ENCODE results near the gene GPR17.

Gene GPR17

DNA sequence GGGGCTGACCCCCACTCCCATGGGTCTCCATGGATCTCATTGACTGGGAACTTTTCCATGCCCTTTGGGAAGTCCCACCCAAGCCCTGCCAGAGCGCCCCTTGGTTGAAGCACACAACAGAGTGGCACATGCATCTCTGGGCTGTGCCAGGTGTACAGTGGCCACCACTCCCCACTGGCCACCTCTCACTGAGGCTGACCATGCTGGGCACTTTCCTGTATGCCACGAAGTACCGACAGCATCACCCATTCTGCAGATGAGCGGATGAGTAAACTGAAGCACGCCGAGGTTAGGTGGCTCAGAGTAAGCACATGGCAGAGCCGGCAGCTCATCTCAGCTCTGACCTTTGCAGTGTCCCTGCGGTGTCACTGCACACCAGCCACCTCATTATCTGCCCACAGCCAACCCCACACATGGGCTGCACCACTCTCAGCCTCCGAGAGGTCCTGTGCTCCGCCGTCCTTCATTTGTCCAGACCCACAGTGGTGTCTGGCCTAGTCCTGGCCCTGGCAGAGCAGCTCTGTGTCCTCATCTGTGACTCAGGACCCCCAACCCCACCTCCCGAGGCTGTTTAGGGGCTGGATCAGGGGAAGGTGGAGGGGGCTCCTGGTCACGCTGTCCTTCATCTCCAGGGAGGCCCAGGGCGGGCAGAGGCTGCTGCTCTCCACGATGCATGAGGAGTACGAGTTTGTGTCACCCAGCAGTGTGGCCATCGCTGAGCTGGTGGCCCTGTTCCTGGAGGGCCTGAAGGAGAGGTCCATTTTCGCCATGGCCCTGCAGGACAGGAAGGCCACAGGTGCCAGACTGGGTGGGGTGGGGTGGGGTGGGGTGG lies 18.0 kb upstream of the GPR17 start:
- no peak overlapping the region for H4K91ac ChIP-seq (ENCODE audit: low read depth, low read length)
- no peaks in the 10 kb centered on the region for H3K27me3 ChIP-seq (ENCODE audit: insufficient read depth, low read length)
- H2BK12ac ChIP-seq (ENCODE audit: low read length) = no peak overlapping the region
- no peak overlapping the region for H2AK5ac ChIP-seq (ENCODE audit: low read length)
- no peak for DNase-seq
- H3K18ac ChIP-seq (ENCODE audit: low read length) = no peak overlapping the region
- no peaks in the 10 kb centered on the region for H3K36me3 ChIP-seq (ENCODE audit: control insufficient read depth in 1 of 2, insufficient read depth in 2 of 2, low read length in 2 of 2)
- H3K23ac ChIP-seq (ENCODE audit: low read length) = no peak overlapping the region
- no peak overlapping the region for H3K14ac ChIP-seq (ENCODE audit: low read length)
- H3K9ac ChIP-seq (ENCODE audit: low read length) = no peak overlapping the region
- H3K79me1 ChIP-seq (ENCODE audit: low read length) = no peaks in the 10 kb centered on the region
- no peak overlapping the region for H2BK5ac ChIP-seq (ENCODE audit: low read depth, low read length, poor library complexity)
- H3K9me3 ChIP-seq (ENCODE audit: insufficient read depth, low read depth, low read length) = peaks cover 5% of the 10 kb centered on the region
- H3K4me1 ChIP-seq (ENCODE audit: control insufficient read depth in 1 of 2, insufficient read depth in 2 of 2, low read length in 2 of 2) = peaks cover 0 to 2% of the 10 kb centered on the region in 2 experiments
- H3K4ac ChIP-seq (ENCODE audit: low read depth, low read length) = no peak overlapping the region
- H3K4me2 ChIP-seq (ENCODE audit: low read length) = no peak overlapping the region
- H4K8ac ChIP-seq (ENCODE audit: low read depth, low read length) = no peak overlapping the region
- H2BK120ac ChIP-seq (ENCODE audit: insufficient read depth, low read length, poor library complexity) = no peak overlapping the region
- no CpG with 5 or more reads among the region's 18 CpGs for WGBS (ENCODE audit: extremely low coverage, insufficient coverage, insufficient read length)
- no peak overlapping the region for H3K27ac ChIP-seq (ENCODE audit: low read depth, low read length)
- no peak overlapping the region for H2AFZ ChIP-seq (ENCODE audit: insufficient read depth, low read length, poor library complexity)
- no peaks in the 10 kb centered on the region for H3K79me2 ChIP-seq (ENCODE audit: control insufficient read depth, insufficient read depth, low read length, poor library complexity)
- H3K4me3 ChIP-seq (ENCODE audit: low read depth, low read length) = no peak overlapping the region
- H4K12ac ChIP-seq (ENCODE audit: low read depth, low read length) = no peak overlapping the region

DNA sequence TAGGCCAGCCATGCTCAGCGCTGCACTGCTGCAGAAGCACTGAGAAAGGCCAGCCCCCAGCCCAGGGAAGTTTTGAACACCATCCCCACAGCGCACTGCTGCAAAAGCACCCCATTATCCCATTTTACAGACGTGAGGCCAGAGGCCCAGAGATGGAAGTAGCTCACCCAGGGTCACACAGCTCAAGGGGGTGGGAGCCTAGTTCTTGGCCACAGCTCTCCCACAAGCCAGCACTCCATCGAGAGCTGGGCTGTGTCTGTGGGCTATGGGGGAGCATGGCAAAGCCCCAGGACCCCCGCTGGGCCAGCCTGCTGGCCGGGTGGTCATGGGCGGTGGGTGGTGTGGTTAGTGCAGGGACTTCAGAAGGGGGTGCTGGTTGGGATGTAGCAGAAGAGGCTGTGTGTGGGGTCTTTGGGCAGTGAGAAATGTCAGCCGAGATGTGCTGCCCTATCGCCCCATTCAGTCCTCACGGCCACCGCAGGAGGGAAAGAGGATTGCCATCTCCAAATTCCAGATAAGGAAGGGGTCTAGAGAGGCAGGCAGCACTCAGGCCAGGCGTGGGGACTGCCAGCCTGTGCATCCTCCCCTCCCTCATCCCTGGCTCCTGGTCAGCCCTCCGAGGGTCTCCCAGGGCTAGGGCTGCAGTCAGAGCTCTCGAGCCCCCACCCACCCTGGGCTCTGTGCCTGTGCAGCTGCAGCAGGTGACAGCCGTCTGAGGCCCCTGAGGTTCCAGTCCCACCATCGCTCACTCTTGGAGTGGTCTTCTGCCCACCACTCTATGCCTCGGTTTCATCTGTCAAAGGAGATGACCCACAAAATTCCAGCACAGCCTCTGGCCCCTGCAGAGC lies 17.0 kb upstream of the GPR17 start:
- no peak overlapping the region for H4K8ac ChIP-seq (ENCODE audit: low read depth, low read length)
- H3K79me2 ChIP-seq (ENCODE audit: control insufficient read depth, insufficient read depth, low read length, poor library complexity) = no peaks in the 10 kb centered on the region
- no peaks in the 10 kb centered on the region for H3K4me1 ChIP-seq (ENCODE audit: control insufficient read depth in 1 of 2, insufficient read depth in 2 of 2, low read length in 2 of 2)
- H3K4me2 ChIP-seq (ENCODE audit: low read length) = no peak overlapping the region
- no peak overlapping the region for H3K27ac ChIP-seq (ENCODE audit: low read depth, low read length)
- no peak overlapping the region for H2AK5ac ChIP-seq (ENCODE audit: low read length)
- H2BK5ac ChIP-seq (ENCODE audit: low read depth, low read length, poor library complexity) = no peak overlapping the region
- no peak overlapping the region for H4K12ac ChIP-seq (ENCODE audit: low read depth, low read length)
- no peaks in the 10 kb centered on the region for H3K36me3 ChIP-seq (ENCODE audit: control insufficient read depth in 1 of 2, insufficient read depth in 2 of 2, low read length in 2 of 2)
- no peak overlapping the region for H4K91ac ChIP-seq (ENCODE audit: low read depth, low read length)
- DNase-seq = no peak
- no peak overlapping the region for H3K18ac ChIP-seq (ENCODE audit: low read length)
- H3K9ac ChIP-seq (ENCODE audit: low read length) = no peak overlapping the region
- no peak overlapping the region for H2AFZ ChIP-seq (ENCODE audit: insufficient read depth, low read length, poor library complexity)
- H3K27me3 ChIP-seq (ENCODE audit: insufficient read depth, low read length) = no peaks in the 10 kb centered on the region
- H2BK120ac ChIP-seq (ENCODE audit: insufficient read depth, low read length, poor library complexity) = no peak overlapping the region
- WGBS (ENCODE audit: extremely low coverage, insufficient coverage, insufficient read length) = no CpG with 5 or more reads among the region's 17 CpGs
- H3K4ac ChIP-seq (ENCODE audit: low read depth, low read length) = no peak overlapping the region
- no peak overlapping the region for H3K14ac ChIP-seq (ENCODE audit: low read length)
- H3K4me3 ChIP-seq (ENCODE audit: low read depth, low read length) = no peak overlapping the region
- no peaks in the 10 kb centered on the region for H3K79me1 ChIP-seq (ENCODE audit: low read length)
- H3K9me3 ChIP-seq (ENCODE audit: insufficient read depth, low read depth, low read length) = peaks cover 5% of the 10 kb centered on the region
- H2BK12ac ChIP-seq (ENCODE audit: low read length) = no peak overlapping the region
- H3K23ac ChIP-seq (ENCODE audit: low read length) = no peak overlapping the region

DNA sequence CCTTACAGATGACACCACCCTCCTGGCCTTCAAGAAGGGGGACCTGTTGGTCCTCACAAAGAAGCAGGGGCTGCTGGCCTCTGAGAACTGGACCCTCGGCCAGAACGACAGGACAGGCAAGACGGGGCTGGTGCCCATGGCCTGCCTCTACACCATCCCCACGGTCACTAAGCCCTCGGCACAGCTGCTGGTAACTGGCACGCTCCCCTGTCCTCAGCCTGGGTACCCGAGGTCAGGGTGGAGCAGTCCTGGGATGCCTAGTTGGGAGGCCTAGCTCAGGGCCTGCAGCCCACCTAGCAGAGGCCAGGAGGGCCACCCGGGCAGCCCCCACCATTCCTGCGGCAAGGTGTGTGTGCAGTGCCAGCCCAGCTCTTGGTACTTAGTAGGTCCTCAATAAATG lies 16.3 kb upstream of the GPR17 start:
- no peaks in the 10 kb centered on the region for H3K27me3 ChIP-seq (ENCODE audit: insufficient read depth, low read length)
- no peak overlapping the region for H2BK120ac ChIP-seq (ENCODE audit: insufficient read depth, low read length, poor library complexity)
- H3K4me2 ChIP-seq (ENCODE audit: low read length) = no peak overlapping the region
- no peaks in the 10 kb centered on the region for H3K79me1 ChIP-seq (ENCODE audit: low read length)
- no peak overlapping the region for H3K9ac ChIP-seq (ENCODE audit: low read length)
- no peak overlapping the region for H4K8ac ChIP-seq (ENCODE audit: low read depth, low read length)
- H3K14ac ChIP-seq (ENCODE audit: low read length) = no peak overlapping the region
- H4K91ac ChIP-seq (ENCODE audit: low read depth, low read length) = no peak overlapping the region
- H3K27ac ChIP-seq (ENCODE audit: low read depth, low read length) = no peak overlapping the region
- no peak overlapping the region for H2BK12ac ChIP-seq (ENCODE audit: low read length)
- H3K4me3 ChIP-seq (ENCODE audit: low read depth, low read length) = no peak overlapping the region
- H2AFZ ChIP-seq (ENCODE audit: insufficient read depth, low read length, poor library complexity) = no peak overlapping the region
- H2BK5ac ChIP-seq (ENCODE audit: low read depth, low read length, poor library complexity) = no peak overlapping the region
- H2AK5ac ChIP-seq (ENCODE audit: low read length) = no peak overlapping the region
- H3K23ac ChIP-seq (ENCODE audit: low read length) = no peak overlapping the region
- no peak overlapping the region for H3K18ac ChIP-seq (ENCODE audit: low read length)
- WGBS (ENCODE audit: extremely low coverage, insufficient coverage, insufficient read length) = no CpG with 5 or more reads among the region's 9 CpGs
- H3K9me3 ChIP-seq (ENCODE audit: insufficient read depth, low read depth, low read length) = peaks cover 6% of the 10 kb centered on the region
- H3K4ac ChIP-seq (ENCODE audit: low read depth, low read length) = no peak overlapping the region
- H3K4me1 ChIP-seq (ENCODE audit: control insufficient read depth in 1 of 2, insufficient read depth in 2 of 2, low read length in 2 of 2) = no peaks in the 10 kb centered on the region
- no peaks in the 10 kb centered on the region for H3K79me2 ChIP-seq (ENCODE audit: control insufficient read depth, insufficient read depth, low read length, poor library complexity)
- no peaks in the 10 kb centered on the region for H3K36me3 ChIP-seq (ENCODE audit: control insufficient read depth in 1 of 2, insufficient read depth in 2 of 2, low read length in 2 of 2)
- DNase-seq = no peak
- no peak overlapping the region for H4K12ac ChIP-seq (ENCODE audit: low read depth, low read length)

DNA sequence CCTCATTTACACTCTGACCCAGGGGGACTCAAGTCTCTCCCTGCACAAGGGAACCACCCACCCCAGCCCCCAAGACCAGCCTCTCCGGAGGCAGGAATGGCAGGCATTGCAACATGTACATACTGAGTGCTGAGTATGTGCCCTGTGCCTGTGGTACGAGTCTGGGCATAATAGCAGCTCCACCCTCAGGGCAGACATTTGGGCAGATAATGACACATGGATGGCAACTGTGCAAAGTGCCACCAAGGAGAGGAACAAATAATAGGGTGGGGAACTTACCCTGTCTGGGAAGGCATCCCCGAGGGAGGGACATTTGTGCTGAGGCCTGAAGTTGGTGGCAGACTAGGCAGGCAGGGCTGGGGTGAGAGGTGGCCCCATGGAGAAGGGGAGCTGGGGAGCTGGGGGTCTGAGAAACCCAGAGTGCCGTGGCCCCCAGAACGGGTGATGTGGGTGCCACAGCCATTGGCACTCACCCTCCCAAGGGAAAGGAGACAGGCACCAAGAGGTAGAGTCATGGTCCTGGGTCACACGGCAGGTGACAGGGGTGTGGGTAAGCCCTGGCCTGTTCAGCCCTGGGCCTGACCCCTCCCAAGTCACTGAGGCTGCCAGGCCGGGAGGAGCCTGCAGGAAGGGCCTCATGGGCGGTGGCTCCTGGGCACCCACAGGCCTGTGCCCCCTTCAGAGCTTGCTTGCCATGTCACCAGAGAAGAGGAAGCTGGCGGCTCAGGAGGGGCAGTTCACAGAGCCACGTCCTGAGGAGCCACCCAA lies 15.7 kb upstream of the GPR17 start:
- Histone ChIP-seq H3K27ac (ENCODE audit: low read depth, low read length) (no peak overlapping the region), H2AK5ac (ENCODE audit: low read length) (no peak overlapping the region), H3K4me3 (ENCODE audit: low read depth, low read length) (peak overlapping the region; percentile 18), H3K4me2 (ENCODE audit: low read length) (no peak overlapping the region), H4K12ac (ENCODE audit: low read depth, low read length) (no peak overlapping the region), H3K23ac (ENCODE audit: low read length) (no peak overlapping the region), H2AFZ (ENCODE audit: insufficient read depth, low read length, poor library complexity) (no peak overlapping the region), H3K4me1 (ENCODE audit: control insufficient read depth in 1 of 2, insufficient read depth in 2 of 2, low read length in 2 of 2) (no peaks in the 10 kb centered on the region), H3K9ac (ENCODE audit: low read length) (no peak overlapping the region), H3K79me1 (ENCODE audit: low read length) (no peaks in the 10 kb centered on the region), H2BK5ac (ENCODE audit: low read depth, low read length, poor library complexity) (no peak overlapping the region), H3K14ac (ENCODE audit: low read length) (no peak overlapping the region), H3K9me3 (ENCODE audit: insufficient read depth, low read depth, low read length) (peaks cover 5% of the 10 kb centered on the region), H3K36me3 (ENCODE audit: control insufficient read depth in 1 of 2, insufficient read depth in 2 of 2, low read length in 2 of 2) (no peaks in the 10 kb centered on the region), H4K91ac (ENCODE audit: low read depth, low read length) (no peak overlapping the region), H4K8ac (ENCODE audit: low read depth, low read length) (no peak overlapping the region), H2BK12ac (ENCODE audit: low read length) (no peak overlapping the region), H3K4ac (ENCODE audit: low read depth, low read length) (no peak overlapping the region), H3K27me3 (ENCODE audit: insufficient read depth, low read length) (no peaks in the 10 kb centered on the region), H3K18ac (ENCODE audit: low read length) (no peak overlapping the region), H3K79me2 (ENCODE audit: control insufficient read depth, insufficient read depth, low read length, poor library complexity) (no peaks in the 10 kb centered on the region), H2BK120ac (ENCODE audit: insufficient read depth, low read length, poor library complexity) (no peak overlapping the region)
- no peak for DNase-seq
- no CpG with 5 or more reads among the region's 10 CpGs for WGBS (ENCODE audit: extremely low coverage, insufficient coverage, insufficient read length)

Measured in trophoblast cell (in vitro differentiated cells and primary cell).